Measurements from ENCODE around the gene RGP1.
A peak's percentile ranks its signal among the peaks of the same experiment; 100 is the strongest.

RGP1 gene

GRCh38 chr9:35732185-35732799 is 16.8 kb upstream of the RGP1 start, which contains the start of the genes CREB3 and TLN1 (continued):
- TF ChIP-seq, protein P1, sequence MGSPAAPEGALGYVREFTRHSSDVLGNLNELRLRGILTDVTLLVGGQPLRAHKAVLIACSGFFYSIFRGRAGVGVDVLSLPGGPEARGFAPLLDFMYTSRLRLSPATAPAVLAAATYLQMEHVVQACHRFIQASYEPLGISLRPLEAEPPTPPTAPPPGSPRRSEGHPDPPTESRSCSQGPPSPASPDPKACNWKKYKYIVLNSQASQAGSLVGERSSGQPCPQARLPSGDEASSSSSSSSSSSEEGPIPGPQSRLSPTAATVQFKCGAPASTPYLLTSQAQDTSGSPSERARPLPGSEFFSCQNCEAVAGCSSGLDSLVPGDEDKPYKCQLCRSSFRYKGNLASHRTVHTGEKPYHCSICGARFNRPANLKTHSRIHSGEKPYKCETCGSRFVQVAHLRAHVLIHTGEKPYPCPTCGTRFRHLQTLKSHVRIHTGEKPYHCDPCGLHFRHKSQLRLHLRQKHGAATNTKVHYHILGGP (tag by site-specific recombination; IDR thresholded peaks at IDR 0.05): no peak
- TF ChIP-seq WT1 (tag by site-specific recombination; IDR thresholded peaks at IDR 0.05) (no peak), ZFHX2 (tag by site-specific recombination; conservative IDR thresholded peaks at IDR 0.05) (no peak), KLF10 (tag by site-specific recombination; IDR thresholded peaks at IDR 0.05) (peak; percentile 52), ZNF248 (tag by site-specific recombination; IDR thresholded peaks at IDR 0.05) (no peak), ZNF184 (tag by site-specific recombination; IDR thresholded peaks at IDR 0.05) (no peak), HOXC10 (CRISPR knock-in tag; IDR thresholded peaks at IDR 0.05) (no peak), ZSCAN30 (tag by site-specific recombination; IDR thresholded peaks at IDR 0.05) (peak; percentile 23; the same call in 1 of the 2 replicates), ZNF423 (tag by site-specific recombination; IDR thresholded peaks at IDR 0.05) (peak; percentile 96), ZNF776 (tag by site-specific recombination; IDR thresholded peaks at IDR 0.05; ENCODE audit: borderline replicate concordance) (no peak), AEBP2 (tag by site-specific recombination; IDR thresholded peaks at IDR 0.05; ENCODE audit: borderline replicate concordance) (no peak), ZBTB8A (tag by site-specific recombination; IDR thresholded peaks at IDR 0.05) (peak; percentile 97), ZNF311 (tag by site-specific recombination; IDR thresholded peaks at IDR 0.05; ENCODE audit: borderline replicate concordance) (no peak), HOXA7 (CRISPR knock-in tag; IDR thresholded peaks at IDR 0.05; ENCODE audit: borderline replicate concordance) (no peak), ZNF837 (tag by site-specific recombination; IDR thresholded peaks at IDR 0.05) (no peak), ZNF561 (tag by site-specific recombination; IDR thresholded peaks at IDR 0.05; ENCODE audit: borderline replicate concordance) (0 out of 2 replicates have a peak, but pooled peaks have one; percentile 80), RBAK (tag by site-specific recombination; IDR thresholded peaks at IDR 0.05) (no peak), KLF16 (tag by site-specific recombination; IDR thresholded peaks at IDR 0.05) (peak; percentile 34; the same call in 1 of the 2 replicates), ZNF121 (tag by site-specific recombination; IDR thresholded peaks at IDR 0.05) (no peak), GLIS1 (tag by site-specific recombination; IDR thresholded peaks at IDR 0.05) (peak; percentile 42; the same call in 1 of the 2 replicates), GLI2 (tag by site-specific recombination; IDR thresholded peaks at IDR 0.05; ENCODE audit: borderline replicate concordance, low read depth) (no peak)
- TF ChIP-seq, protein P2, sequence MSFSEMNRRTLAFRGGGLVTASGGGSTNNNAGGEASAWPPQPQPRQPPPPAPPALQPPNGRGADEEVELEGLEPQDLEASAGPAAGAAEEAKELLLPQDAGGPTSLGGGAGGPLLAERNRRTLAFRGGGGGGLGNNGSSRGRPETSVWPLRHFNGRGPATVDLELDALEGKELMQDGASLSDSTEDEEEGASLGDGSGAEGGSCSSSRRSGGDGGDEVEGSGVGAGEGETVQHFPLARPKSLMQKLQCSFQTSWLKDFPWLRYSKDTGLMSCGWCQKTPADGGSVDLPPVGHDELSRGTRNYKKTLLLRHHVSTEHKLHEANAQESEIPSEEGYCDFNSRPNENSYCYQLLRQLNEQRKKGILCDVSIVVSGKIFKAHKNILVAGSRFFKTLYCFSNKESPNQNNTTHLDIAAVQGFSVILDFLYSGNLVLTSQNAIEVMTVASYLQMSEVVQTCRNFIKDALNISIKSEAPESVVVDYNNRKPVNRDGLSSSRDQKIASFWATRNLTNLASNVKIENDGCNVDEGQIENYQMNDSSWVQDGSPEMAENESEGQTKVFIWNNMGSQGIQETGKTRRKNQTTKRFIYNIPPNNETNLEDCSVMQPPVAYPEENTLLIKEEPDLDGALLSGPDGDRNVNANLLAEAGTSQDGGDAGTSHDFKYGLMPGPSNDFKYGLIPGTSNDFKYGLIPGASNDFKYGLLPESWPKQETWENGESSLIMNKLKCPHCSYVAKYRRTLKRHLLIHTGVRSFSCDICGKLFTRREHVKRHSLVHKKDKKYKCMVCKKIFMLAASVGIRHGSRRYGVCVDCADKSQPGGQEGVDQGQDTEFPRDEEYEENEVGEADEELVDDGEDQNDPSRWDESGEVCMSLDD (tag by site-specific recombination; IDR thresholded peaks at IDR 0.05): peak; percentile 70
- TF ChIP-seq, protein P3, sequence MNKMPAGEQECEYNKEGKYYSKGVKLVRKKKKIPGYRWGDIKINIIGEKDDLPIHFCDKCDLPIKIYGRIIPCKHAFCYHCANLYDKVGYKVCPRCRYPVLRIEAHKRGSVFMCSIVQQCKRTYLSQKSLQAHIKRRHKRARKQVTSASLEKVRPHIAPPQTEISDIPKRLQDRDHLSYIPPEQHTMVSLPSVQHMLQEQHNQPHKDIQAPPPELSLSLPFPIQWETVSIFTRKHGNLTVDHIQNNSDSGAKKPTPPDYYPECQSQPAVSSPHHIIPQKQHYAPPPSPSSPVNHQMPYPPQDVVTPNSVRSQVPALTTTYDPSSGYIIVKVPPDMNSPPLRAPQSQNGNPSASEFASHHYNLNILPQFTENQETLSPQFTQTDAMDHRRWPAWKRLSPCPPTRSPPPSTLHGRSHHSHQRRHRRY (tag by site-specific recombination; IDR thresholded peaks at IDR 0.05): no peak
- TF ChIP-seq, protein P4, sequence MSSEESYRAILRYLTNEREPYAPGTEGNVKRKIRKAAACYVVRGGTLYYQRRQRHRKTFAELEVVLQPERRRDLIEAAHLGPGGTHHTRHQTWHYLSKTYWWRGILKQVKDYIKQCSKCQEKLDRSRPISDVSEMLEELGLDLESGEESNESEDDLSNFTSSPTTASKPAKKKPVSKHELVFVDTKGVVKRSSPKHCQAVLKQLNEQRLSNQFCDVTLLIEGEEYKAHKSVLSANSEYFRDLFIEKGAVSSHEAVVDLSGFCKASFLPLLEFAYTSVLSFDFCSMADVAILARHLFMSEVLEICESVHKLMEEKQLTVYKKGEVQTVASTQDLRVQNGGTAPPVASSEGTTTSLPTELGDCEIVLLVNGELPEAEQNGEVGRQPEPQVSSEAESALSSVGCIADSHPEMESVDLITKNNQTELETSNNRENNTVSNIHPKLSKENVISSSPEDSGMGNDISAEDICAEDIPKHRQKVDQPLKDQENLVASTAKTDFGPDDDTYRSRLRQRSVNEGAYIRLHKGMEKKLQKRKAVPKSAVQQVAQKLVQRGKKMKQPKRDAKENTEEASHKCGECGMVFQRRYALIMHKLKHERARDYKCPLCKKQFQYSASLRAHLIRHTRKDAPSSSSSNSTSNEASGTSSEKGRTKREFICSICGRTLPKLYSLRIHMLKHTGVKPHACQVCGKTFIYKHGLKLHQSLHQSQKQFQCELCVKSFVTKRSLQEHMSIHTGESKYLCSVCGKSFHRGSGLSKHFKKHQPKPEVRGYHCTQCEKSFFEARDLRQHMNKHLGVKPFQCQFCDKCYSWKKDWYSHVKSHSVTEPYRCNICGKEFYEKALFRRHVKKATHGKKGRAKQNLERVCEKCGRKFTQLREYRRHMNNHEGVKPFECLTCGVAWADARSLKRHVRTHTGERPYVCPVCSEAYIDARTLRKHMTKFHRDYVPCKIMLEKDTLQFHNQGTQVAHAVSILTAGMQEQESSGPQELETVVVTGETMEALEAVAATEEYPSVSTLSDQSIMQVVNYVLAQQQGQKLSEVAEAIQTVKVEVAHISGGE (tag by site-specific recombination; conservative IDR thresholded peaks at IDR 0.05; ENCODE audit: low read depth): peak; percentile 96
- TF ChIP-seq, protein P5, sequence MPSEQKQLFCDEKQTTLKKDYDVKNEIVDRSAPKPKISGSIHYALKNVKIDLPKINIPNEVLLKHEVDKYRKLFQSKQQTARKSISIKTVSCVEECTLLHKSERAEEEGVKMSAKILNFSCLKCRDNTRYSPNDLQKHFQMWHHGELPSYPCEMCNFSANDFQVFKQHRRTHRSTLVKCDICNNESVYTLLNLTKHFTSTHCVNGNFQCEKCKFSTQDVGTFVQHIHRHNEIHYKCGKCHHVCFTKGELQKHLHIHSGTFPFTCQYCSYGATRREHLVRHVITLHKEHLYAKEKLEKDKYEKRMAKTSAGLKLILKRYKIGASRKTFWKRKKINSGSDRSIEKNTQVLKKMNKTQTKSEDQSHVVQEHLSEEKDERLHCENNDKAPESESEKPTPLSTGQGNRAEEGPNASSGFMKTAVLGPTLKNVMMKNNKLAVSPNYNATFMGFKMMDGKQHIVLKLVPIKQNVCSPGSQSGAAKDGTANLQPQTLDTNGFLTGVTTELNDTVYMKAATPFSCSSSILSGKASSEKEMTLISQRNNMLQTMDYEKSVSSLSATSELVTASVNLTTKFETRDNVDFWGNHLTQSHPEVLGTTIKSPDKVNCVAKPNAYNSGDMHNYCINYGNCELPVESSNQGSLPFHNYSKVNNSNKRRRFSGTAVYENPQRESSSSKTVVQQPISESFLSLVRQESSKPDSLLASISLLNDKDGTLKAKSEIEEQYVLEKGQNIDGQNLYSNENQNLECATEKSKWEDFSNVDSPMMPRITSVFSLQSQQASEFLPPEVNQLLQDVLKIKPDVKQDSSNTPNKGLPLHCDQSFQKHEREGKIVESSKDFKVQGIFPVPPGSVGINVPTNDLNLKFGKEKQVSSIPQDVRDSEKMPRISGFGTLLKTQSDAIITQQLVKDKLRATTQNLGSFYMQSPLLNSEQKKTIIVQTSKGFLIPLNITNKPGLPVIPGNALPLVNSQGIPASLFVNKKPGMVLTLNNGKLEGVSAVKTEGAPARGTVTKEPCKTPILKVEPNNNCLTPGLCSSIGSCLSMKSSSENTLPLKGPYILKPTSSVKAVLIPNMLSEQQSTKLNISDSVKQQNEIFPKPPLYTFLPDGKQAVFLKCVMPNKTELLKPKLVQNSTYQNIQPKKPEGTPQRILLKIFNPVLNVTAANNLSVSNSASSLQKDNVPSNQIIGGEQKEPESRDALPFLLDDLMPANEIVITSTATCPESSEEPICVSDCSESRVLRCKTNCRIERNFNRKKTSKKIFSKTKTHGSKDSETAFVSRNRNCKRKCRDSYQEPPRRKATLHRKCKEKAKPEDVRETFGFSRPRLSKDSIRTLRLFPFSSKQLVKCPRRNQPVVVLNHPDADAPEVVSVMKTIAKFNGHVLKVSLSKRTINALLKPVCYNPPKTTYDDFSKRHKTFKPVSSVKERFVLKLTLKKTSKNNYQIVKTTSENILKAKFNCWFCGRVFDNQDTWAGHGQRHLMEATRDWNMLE (tag by site-specific recombination; conservative IDR thresholded peaks at IDR 0.05; ENCODE audit: low read depth): peak; percentile 60

All from HEK293 (cell line).